Measurements from ENCODE around the gene PRPS1.

PRPS1 gene

GRCh38 chrX:107699616-107700015, 71.3 kb downstream of the PRPS1 start:
- no peak overlapping the region for H3K4me3 ChIP-seq
- no peak for TF ChIP-seq Cebpa-rat (IDR thresholded peaks at IDR 0.05)
- H3K27me3 ChIP-seq, result peaks cover 54% of the 10 kb centered on the region
- H4K20me1 ChIP-seq, result no peaks in the 10 kb centered on the region
- H3K36me3 ChIP-seq, result no peaks in the 10 kb centered on the region
- no peaks in the 10 kb centered on the region; the same call in 1 of the 2 replicates for H3K9me3 ChIP-seq
- H3K4me1 ChIP-seq, result peaks cover 6% of the 10 kb centered on the region; the same call in 1 of the 2 replicates
- H3K4me2 ChIP-seq, result no peak overlapping the region
- no peak overlapping the region for H3K9ac ChIP-seq
- H3K27ac ChIP-seq, result no peak overlapping the region

- Histone ChIP-seq H3K27ac (no peak overlapping the region), H3K4me2 (no peak overlapping the region), H3K9me3 (no peaks in the 10 kb centered on the region; the same call in 1 of the 2 replicates), H3K4me1 (peaks cover 6% of the 10 kb centered on the region; the same call in 1 of the 2 replicates), H3K4me3 (no peak overlapping the region), H4K20me1 (no peaks in the 10 kb centered on the region), H3K36me3 (no peaks in the 10 kb centered on the region), H3K27me3 (peaks cover 61% of the 10 kb centered on the region), H3K9ac (no peak overlapping the region)
- no peak for TF ChIP-seq Cebpa-rat (IDR thresholded peaks at IDR 0.05)
Measured at GRCh38 chrX:107700317-107700774, 72.0 kb downstream of the PRPS1 start.

All from BLaER1 (cell line).